Right lobe of liver (tissue), 6 donors: ENCODE measurements around the gene DOCK6. TPM values are rescaled to one million over a fixed set of nuclear protein-coding genes. Genes with fewer than 3 reads are reported as not detected.

ENCODE experiments used
- ATAC-seq, 4 donors: fragments of 200-7000 bp; cut with Tn5 transposase; one replicate each; pipeline ENCODE4 v1.9.1; 2020; ENCODE audit warnings: mild to moderate bottlenecking in 4 of 4, moderate library complexity in 4 of 4
- DNase-seq, 3 donors: peaks; one replicate each; pipeline ENCODE4 v3.0.0-alpha.2; 2020
- H3K27ac ChIP-seq, 3 donors: fragments of 200-600 bp; one replicate each; pipeline ENCODE4 v1.8.0; 2022
- H3K27me3 ChIP-seq, 2 donors: fragments of 200-600 bp; one replicate each; pipeline ENCODE4 v1.8.0; 2022
- H3K36me3 ChIP-seq, 4 donors: fragments of 200-600 bp; sonication (generic) in 1 of 4; one replicate each; pipeline versions ENCODE4 v1.5.1 to v1.8.0; 2017 to 2022; ENCODE audit warnings: control low read depth in 1 of 4
- H3K4me1 ChIP-seq, 4 donors: fragments of 200-600 bp; sonication (generic) in 1 of 4; one replicate each; pipeline versions ENCODE4 v1.5.1 to v1.8.0; 2017 to 2022; ENCODE audit warnings: control low read depth in 1 of 4
- H3K4me3 ChIP-seq, 3 donors: fragments of 200-600 bp; one replicate each; pipeline ENCODE4 v1.8.0; 2022
- H3K9me3 ChIP-seq, 4 donors: fragments of 200-600 bp; sonication (generic) in 1 of 4; one replicate each; pipeline versions ENCODE4 v1.5.1 to v1.8.0; 2017 to 2022; ENCODE audit warnings: control low read depth in 1 of 4
- POLR2A ChIP-seq: fragments of 450-650 bp; IDR thresholded peaks from one replicate; pipeline ENCODE4 v1.6.1; 2017; ENCODE audit warnings: antibody characterized with exemption, mild to moderate bottlenecking
- WGBS: methylation state at CpG from one replicate; pipeline ENCODE4 v1.1.6; 2018; ENCODE audit warnings: low coverage, low lambda C conversion rate; ENCODE audit not compliant: insufficient coverage; ENCODE audit errors: missing lambda C conversion rate; 5-methylcytosine and 5-hydroxymethylcytosine counted together
- intact Hi-C, 2 donors: fragments of 100-400 bp; cut with DNase I; formaldehyde crosslinking; loops; one replicate each; pipeline versions ENCODE4 v1.11.2 to v1.14.1; 2022
- long read RNA-seq: library from polyadenylated mRNA; unstranded; transcript quantifications from one replicate; pipeline ENCODE4 v2.0.0, GENCODE V29; 2019
- total RNA-seq, 6 experiments: library from RNA; depleted of rRNA in 2 of 6; stranded (reverse); fragments of >200 nt in 2 of 6; fragmentation: NEBNext Ultra II Directional in 3 of 6; extraction: Animal tissue kit (Norgen Biotek cat#: 25700) in 3 of 6; gene quantifications; one replicate each; pipeline versions ENCODE4 v1.1.0 to v1.2.4, GENCODE V29; 2016 to 2023
- TF ChIP-seq, protein P1 (sequence below), 4 donors: fragments of 200-600 bp in 3 of 4; fragments of 450-650 bp in 1 of 4; IDR thresholded peaks; one replicate each; pipeline versions ENCODE4 v1.5.1 to v1.8.0; 2016 to 2022; ENCODE audit warnings: antibody characterized with exemption in 4 of 4, mild to moderate bottlenecking in 2 of 4
- donor health status: DM: no; HTN: yes; CAD: no.
- donor health status: DM: no; HTN: no; CAD: no.
- donor health status: DM: no; HTN: no; CAD: no.
- donor health status: DM: no; HTN: yes; CAD: no.
- donor health status: DM: no; HTN: yes; CAD: no.

Gene DOCK6, protein sequence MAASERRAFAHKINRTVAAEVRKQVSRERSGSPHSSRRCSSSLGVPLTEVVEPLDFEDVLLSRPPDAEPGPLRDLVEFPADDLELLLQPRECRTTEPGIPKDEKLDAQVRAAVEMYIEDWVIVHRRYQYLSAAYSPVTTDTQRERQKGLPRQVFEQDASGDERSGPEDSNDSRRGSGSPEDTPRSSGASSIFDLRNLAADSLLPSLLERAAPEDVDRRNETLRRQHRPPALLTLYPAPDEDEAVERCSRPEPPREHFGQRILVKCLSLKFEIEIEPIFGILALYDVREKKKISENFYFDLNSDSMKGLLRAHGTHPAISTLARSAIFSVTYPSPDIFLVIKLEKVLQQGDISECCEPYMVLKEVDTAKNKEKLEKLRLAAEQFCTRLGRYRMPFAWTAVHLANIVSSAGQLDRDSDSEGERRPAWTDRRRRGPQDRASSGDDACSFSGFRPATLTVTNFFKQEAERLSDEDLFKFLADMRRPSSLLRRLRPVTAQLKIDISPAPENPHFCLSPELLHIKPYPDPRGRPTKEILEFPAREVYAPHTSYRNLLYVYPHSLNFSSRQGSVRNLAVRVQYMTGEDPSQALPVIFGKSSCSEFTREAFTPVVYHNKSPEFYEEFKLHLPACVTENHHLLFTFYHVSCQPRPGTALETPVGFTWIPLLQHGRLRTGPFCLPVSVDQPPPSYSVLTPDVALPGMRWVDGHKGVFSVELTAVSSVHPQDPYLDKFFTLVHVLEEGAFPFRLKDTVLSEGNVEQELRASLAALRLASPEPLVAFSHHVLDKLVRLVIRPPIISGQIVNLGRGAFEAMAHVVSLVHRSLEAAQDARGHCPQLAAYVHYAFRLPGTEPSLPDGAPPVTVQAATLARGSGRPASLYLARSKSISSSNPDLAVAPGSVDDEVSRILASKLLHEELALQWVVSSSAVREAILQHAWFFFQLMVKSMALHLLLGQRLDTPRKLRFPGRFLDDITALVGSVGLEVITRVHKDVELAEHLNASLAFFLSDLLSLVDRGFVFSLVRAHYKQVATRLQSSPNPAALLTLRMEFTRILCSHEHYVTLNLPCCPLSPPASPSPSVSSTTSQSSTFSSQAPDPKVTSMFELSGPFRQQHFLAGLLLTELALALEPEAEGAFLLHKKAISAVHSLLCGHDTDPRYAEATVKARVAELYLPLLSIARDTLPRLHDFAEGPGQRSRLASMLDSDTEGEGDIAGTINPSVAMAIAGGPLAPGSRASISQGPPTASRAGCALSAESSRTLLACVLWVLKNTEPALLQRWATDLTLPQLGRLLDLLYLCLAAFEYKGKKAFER (N-terminal part only)
- 10 to 100 TPM; 19.9 to 45.9 (median 30.4) TPM for total RNA-seq
- long read RNA-seq, partial matches to known transcripts: 1 of 1 reads
- long read RNA-seq, other reads (novel, unspliced or antisense): 0 of 1 reads

GRCh38 chr19:11261971-11262839 lies at the start of gene DOCK6:
Gene DOCK6, minus strand, starts transcription at chr19:11262524. Its CDS starts 84 bp downstream, at chr19:11262440.
- 6% methylated on average over 6 of the region's 91 CpGs for WGBS
- Histone ChIP-seq H3K9me3 (no peaks in the 10 kb centered on the region), H3K36me3 (no peaks in the 10 kb centered on the region), H3K27ac (peak within 1 kb of the TSS; percentile 68 to 88 (median 70)), H3K4me1 (peaks cover 0 to 8% (median 2%) of the 10 kb centered on the region in 4 donors), H3K27me3 (no peaks in the 10 kb centered on the region), H3K4me3 (peak within 1 kb of the TSS; percentile 69 to 84 (median 71))
- DNase-seq (peak in 1 of 3 donors; percentile 53), ATAC-seq (peak; percentile 30 to 69 (median 49))
- TF ChIP-seq, protein P1, sequence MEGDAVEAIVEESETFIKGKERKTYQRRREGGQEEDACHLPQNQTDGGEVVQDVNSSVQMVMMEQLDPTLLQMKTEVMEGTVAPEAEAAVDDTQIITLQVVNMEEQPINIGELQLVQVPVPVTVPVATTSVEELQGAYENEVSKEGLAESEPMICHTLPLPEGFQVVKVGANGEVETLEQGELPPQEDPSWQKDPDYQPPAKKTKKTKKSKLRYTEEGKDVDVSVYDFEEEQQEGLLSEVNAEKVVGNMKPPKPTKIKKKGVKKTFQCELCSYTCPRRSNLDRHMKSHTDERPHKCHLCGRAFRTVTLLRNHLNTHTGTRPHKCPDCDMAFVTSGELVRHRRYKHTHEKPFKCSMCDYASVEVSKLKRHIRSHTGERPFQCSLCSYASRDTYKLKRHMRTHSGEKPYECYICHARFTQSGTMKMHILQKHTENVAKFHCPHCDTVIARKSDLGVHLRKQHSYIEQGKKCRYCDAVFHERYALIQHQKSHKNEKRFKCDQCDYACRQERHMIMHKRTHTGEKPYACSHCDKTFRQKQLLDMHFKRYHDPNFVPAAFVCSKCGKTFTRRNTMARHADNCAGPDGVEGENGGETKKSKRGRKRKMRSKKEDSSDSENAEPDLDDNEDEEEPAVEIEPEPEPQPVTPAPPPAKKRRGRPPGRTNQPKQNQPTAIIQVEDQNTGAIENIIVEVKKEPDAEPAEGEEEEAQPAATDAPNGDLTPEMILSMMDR (IDR thresholded peaks at IDR 0.05): peak; percentile 30 to 33 (median 32)
- peak; percentile 28 for TF ChIP-seq POLR2A
- intact Hi-C loops: no loop called here

GRCh38 chr19:11306337-11306736 lies 44.0 kb upstream of the DOCK6 start:
- no peak for TF ChIP-seq POLR2A
- TF ChIP-seq, protein P1 (IDR thresholded peaks at IDR 0.05): no peak
- 76% methylated on average over 9 of the region's 9 CpGs for WGBS
- Histone ChIP-seq H3K27ac (no peak overlapping the region), H3K4me1 (no peaks in the 10 kb centered on the region), H3K4me3 (no peak overlapping the region), H3K36me3 (no peaks in the 10 kb centered on the region), H3K27me3 (no peaks in the 10 kb centered on the region), H3K9me3 (no peaks in the 10 kb centered on the region)
- intact Hi-C loops: no loop called here
- ATAC-seq: no peak
- no peak for DNase-seq

DNA sequence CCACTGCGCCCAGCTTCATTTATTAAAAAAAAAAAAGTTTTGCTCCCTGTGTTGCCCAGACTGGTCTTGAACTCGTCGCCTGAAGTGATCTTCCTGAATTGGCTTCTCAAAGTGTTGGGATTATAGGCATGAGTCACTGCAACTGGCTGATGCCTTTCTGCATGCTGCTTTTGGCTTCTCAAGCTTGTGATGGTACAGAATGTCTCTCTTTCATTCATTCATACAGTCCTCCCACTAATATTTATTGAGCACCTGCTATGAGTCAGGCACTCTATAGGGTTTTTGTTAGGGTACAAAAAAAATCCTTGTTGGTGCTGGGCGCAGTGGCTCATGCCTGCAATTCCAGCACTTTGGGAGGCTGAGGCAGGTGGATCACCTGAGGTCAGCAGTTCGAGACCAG lies 42.6 kb upstream of the DOCK6 start:
- TF ChIP-seq, protein P1 (IDR thresholded peaks at IDR 0.05): no peak
- TF ChIP-seq POLR2A: no peak
- ATAC-seq (no peak), DNase-seq (no peak)
- Histone ChIP-seq H3K27ac (no peak overlapping the region), H3K27me3 (no peaks in the 10 kb centered on the region), H3K9me3 (no peaks in the 10 kb centered on the region), H3K36me3 (no peaks in the 10 kb centered on the region), H3K4me1 (no peaks in the 10 kb centered on the region), H3K4me3 (no peak overlapping the region)
- 83% methylated on average over 3 of the region's 5 CpGs for WGBS
- intact Hi-C loops: no loop called here
